Heart left ventricle (tissue), 16 donors: Measurements from ENCODE around the gene MAP3K5. TPM values are rescaled to one million over a fixed set of nuclear protein-coding genes. Genes with fewer than 3 reads are reported as not detected.
A peak's percentile ranks its signal among the peaks of the same experiment; 100 is the strongest.

Experiments
- ATAC-seq, 4 donors: fragments of 200-7000 bp; cut with Tn5 transposase; one replicate each; pipeline ENCODE4 v1.9.1; 2020 to 2022; ENCODE audit warnings: moderate library complexity in 4 of 4, mild to moderate bottlenecking in 3 of 4, moderate number of reproducible peaks in 1 of 4
- DNase-seq, 5 donors: peaks; one replicate each; pipeline ENCODE4 v3.0.0-alpha.2; 2020
- H3K27ac ChIP-seq, 12 donors: fragments of 200-600 bp; sonication (generic) in 4 of 12; one replicate each; pipeline versions ENCODE4 v1.5.0 to v1.8.0; 2016 to 2022; ENCODE audit warnings: mild to moderate bottlenecking in 2 of 12
- H3K27me3 ChIP-seq, 9 donors: fragments of 200-600 bp; sonication (generic) in 2 of 9; one replicate each; pipeline versions ENCODE4 v1.5.1 to v1.8.0; 2016 to 2022; ENCODE audit warnings: mild to moderate bottlenecking in 3 of 9
- H3K36me3 ChIP-seq, 9 donors: fragments of 200-600 bp; sonication (generic) in 2 of 9; one replicate each; pipeline versions ENCODE4 v1.5.0 to v1.8.0; 2018 to 2022; ENCODE audit warnings: mild to moderate bottlenecking in 2 of 9
- H3K4me1 ChIP-seq, 12 donors: fragments of 200-600 bp; sonication (generic) in 4 of 12; one replicate each; pipeline versions ENCODE4 v1.5.0 to v1.8.0; 2016 to 2022; ENCODE audit warnings: mild to moderate bottlenecking in 3 of 12
- H3K4me3 ChIP-seq, 12 donors: fragments of 200-600 bp; sonication (generic) in 4 of 12; one replicate each; pipeline versions ENCODE4 v1.5.0 to v1.8.0; 2017 to 2022; ENCODE audit warnings: mild to moderate bottlenecking in 9 of 12, moderate library complexity in 4 of 12
- H3K9me3 ChIP-seq, 12 donors: fragments of 200-600 bp; sonication (generic) in 4 of 12; one replicate each; pipeline versions ENCODE4 v1.5.0 to v1.8.0; 2016 to 2022; ENCODE audit warnings: mild to moderate bottlenecking in 1 of 12
- CTCF ChIP-seq, 12 donors: fragments of 200-600 bp; sonication (generic) in 4 of 12; IDR thresholded peaks; one replicate each; pipeline versions ENCODE4 v1.5.0 to v1.8.0; 2018 to 2022; ENCODE audit warnings: antibody characterized with exemption in 12 of 12, mild to moderate bottlenecking in 5 of 12
- POLR2A ChIP-seq, 2 donors: fragments of 450-650 bp; IDR thresholded peaks; one replicate each; pipeline ENCODE4 v1.6.1; 2017; ENCODE audit warnings: antibody characterized with exemption in 2 of 2, mild to moderate bottlenecking in 2 of 2, moderate library complexity in 2 of 2
- WGBS, 4 donors: extraction: QIAGEN DNeasy Blood & Tissue Kit in 2 of 4; methylation state at CpG; one replicate each; pipeline versions ENCODE4 v1.1.5 to v1.1.7; 2013 to 2018; 5-methylcytosine and 5-hydroxymethylcytosine counted together
- intact Hi-C, 10 donors: fragments of 100-400 bp; cut with DNase I; formaldehyde crosslinking; loops; one replicate each; pipeline versions ENCODE4 v1.11.1 to v1.14.2; 2022
- polyA plus RNA-seq, 2 donors: library from polyadenylated mRNA; stranded (reverse); fragments of 200-250 nt; gene quantifications; one replicate each; pipeline ENCODE4 v1.2.3, GENCODE V29; 2013
- total RNA-seq, 9 donors: library from RNA; depleted of rRNA in 2 of 9; stranded (reverse); fragments of >200 nt in 2 of 9; fragmentation: NEBNext Ultra II Directional in 3 of 9; extraction: Animal tissue kit (Norgen Biotek cat#: 25700) in 3 of 9; gene quantifications; one replicate each; pipeline versions ENCODE4 v1.1.0 to v1.2.4, GENCODE V29; 2016 to 2023
- donor health status: ischemic (EF 13 %, LVEDD 7.1; RV severe dilation, severe dysfunction).
- donor health status: healthy with polysubstance abuse.
- donor health status: DM: no; HTN: yes; CAD: no.
- donor health status: DM: no; HTN: no; CAD: no.
- donor health status: ischemic (EF 25% LVEDD 6.9; RV normal size, moderate dysfunction).
- donor health status: ischemic (EF 25% LVEDD 5.7; RV mildly dilated, moderate dysfunction).
- donor health status: healthy.
- donor health status: DM: yes; HTN: yes; CAD: no.
- donor health status: ischemic (EF 35%, LVEDD 5.7; RV mildly dilated, moderate dysfunction).
- donor health status: nonischemic (EF 11% LVEDD 7.7; RV severe dilation, severe dysfunction).
- donor health status: DM: yes; HTN: yes; CAD: no.
- donor health status: PGD.
- donor health status: ischemic (EF 29% LVEDD 5.4; RV normal size, mild dysfunction).
- donor health status: nonischemic (EF 23%, LVEDD 6.1; RV moderate dilation, normal function).

The MAP3K5 gene
- total and polyA plus RNA-seq, 11 donors: 7.1 to 34.1 (median 27.8) TPM

- DNase-seq (no peak), ATAC-seq (no peak)
- Histone ChIP-seq H3K36me3 (no peaks in the 10 kb centered on the region), H3K4me3 (no peak overlapping the region), H3K27ac (no peak overlapping the region), H3K27me3 (no peaks in the 10 kb centered on the region), H3K4me1 (peaks cover 0 to 15% (median 0%) of the 10 kb centered on the region in 12 donors), H3K9me3 (peaks cover 0 to 9% (median 4%) of the 10 kb centered on the region in 12 donors)
- TF ChIP-seq CTCF (IDR thresholded peaks at IDR 0.05) (no peak), POLR2A (IDR thresholded peaks at IDR 0.05) (no peak)
- WGBS, 4 donors: 94 to 100% (median 95%) methylated on average over 4 of the region's 4 CpGs
- intact Hi-C loops: no loop called here
Observed at GRCh38 chr6:136725124-136725523, 67.2 kb downstream of the MAP3K5 start.

DNA sequence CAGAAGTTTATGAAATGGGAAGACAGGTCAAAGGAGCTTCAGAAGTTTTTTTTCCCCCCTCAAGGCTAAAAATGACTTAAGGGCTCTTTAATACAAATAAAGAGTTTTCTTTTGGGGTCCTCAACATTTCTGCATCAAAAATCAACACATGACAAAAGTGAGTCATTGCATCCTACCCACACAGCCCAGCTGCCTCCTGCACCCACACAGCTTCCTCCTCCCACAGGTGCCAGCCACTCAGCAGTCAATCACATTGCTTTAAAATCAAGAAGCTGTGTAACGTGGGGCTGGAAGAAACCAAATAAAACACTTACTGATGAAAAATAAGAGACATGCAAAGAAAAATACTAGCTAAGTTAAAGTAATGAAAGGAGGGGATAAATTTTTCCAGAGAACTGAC is 68.5 kb downstream of the MAP3K5 start:
- no peak overlapping the region for H3K27ac ChIP-seq
- H3K9me3 ChIP-seq: peaks cover 0 to 9% (median 4%) of the 10 kb centered on the region in 12 donors
- no peak for TF ChIP-seq POLR2A (IDR thresholded peaks at IDR 0.05)
- no peak for TF ChIP-seq CTCF (IDR thresholded peaks at IDR 0.05)
- DNase-seq (no peak), ATAC-seq (no peak)
- H3K27me3 ChIP-seq: no peaks in the 10 kb centered on the region
- no peak overlapping the region for H3K4me3 ChIP-seq
- 12 to 34% (median 21%) methylated on average over 1 of the region's 1 CpG for whole genome bisulfite sequencing, 4 donors
- intact Hi-C loops: no loop called here
- peaks cover 0 to 25% (median 4%) of the 10 kb centered on the region in 12 donors for H3K4me1 ChIP-seq
- no peaks in the 10 kb centered on the region for H3K36me3 ChIP-seq

DNA sequence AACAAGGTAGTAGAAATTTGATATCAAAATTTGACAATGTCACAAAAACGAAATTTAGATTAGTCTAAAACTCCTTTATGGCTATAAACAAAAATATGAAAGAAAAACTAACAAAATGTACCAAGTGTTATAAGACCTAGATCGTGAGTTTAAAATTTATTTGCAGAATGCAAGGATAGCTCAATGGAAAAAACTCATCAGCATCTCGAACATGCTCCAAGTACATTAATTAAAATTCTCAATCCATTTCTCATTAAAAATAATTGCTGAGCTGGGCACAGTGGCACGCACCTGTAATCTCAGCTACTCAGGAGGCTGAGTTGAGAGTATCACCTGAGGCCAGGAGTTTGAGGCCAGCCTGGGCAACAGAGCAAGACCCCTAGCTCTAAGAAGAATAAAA is 70.8 kb downstream of the MAP3K5 start:
- WGBS, 4 donors: 77 to 92% (median 81%) methylated on average over 4 of the region's 4 CpGs
- Histone ChIP-seq H3K27me3 (no peaks in the 10 kb centered on the region), H3K4me3 (no peak overlapping the region), H3K27ac (no peak overlapping the region), H3K36me3 (no peaks in the 10 kb centered on the region), H3K4me1 (peaks cover 0 to 47% (median 20%) of the 10 kb centered on the region in 12 donors), H3K9me3 (peaks cover 0 to 9% (median 4%) of the 10 kb centered on the region in 12 donors)
- no peak for ATAC-seq
- TF ChIP-seq POLR2A (IDR thresholded peaks at IDR 0.05): no peak
- TF ChIP-seq CTCF (IDR thresholded peaks at IDR 0.05): no peak
- intact Hi-C loops: no loop called here
- DNase-seq: no peak

DNA sequence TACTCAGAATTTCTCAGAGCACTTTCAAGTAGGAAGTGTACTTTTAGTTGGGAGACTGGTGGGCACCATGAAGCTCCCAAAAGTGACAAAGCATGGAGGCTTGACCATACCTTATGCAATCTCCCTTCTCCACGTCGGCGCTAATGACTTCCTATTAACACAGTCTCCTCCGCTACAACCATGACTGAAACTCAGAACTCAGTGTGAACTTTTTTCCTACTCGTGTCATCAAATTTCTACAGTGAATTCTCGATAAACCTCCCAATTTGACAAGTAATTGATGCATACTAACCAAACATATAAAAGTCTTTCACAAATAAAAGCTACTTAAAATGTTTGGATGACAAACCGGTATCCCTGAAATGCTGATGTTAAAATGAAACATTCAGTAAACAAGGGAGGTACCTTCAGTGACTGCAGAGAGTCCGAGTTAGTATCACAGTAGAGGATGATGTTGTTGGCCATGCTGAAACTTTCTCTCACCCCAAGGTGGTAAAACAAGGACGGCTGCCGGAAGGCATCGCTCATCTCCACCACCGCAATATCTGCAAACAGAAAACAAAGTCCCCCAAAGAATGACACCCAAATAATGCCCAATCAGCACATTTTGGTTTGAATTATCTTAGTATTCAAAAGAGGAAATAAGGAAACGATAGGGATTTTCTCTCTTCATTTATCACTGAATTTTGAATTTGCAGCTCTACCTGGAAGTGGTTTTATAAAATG is 72.1 kb downstream of the MAP3K5 start:
- peaks cover 0 to 54% (median 25%) of the 10 kb centered on the region in 12 donors for H3K4me1 ChIP-seq
- 89 to 90% (median 89%) methylated on average over 13 of the region's 13 CpGs for WGBS, 4 donors
- H3K4me3 ChIP-seq: peak overlapping the region in 1 of 12 donors; percentile 19
- peaks cover 0 to 9% (median 4%) of the 10 kb centered on the region in 12 donors for H3K9me3 ChIP-seq
- no peak for ATAC-seq
- no peaks in the 10 kb centered on the region for H3K36me3 ChIP-seq
- TF ChIP-seq POLR2A (IDR thresholded peaks at IDR 0.05): no peak
- TF ChIP-seq CTCF (IDR thresholded peaks at IDR 0.05): no peak
- intact Hi-C loops: no loop called here
- DNase-seq: no peak
- H3K27me3 ChIP-seq: no peaks in the 10 kb centered on the region
- peak overlapping the region in 2 of 12 donors; percentile 1 to 69 for H3K27ac ChIP-seq
